Stimulated activated CD4-positive, alpha-beta T cell treated with anti-CD3 and anti-CD28 coated beads, TNF-alpha, amount 100 ng/mL, for 1 hour (primary cell): ENCODE results near the gene LPAR5.
"Not testable (repeated sequence)": the region's sequence is repeated elsewhere in the genome, so short reads cannot be mapped to it uniquely, and the experiment has no call there.

ENCODE experiments used
- DNase-seq, 3 donors: peaks; one replicate each; pipeline ENCODE4 v3.0.0-alpha.2; 2020; ENCODE audit warnings: low read depth in 3 of 3, low spot score in 1 of 3

Gene LPAR5

GRCh38 chr12:6607751-6608591 lies 27.8 kb downstream of the LPAR5 start:
- DNase-seq, result peak in 1 of 3 donors; percentile 40

- peak in 1 of 3 donors; percentile 47 for DNase-seq
Observed at GRCh38 chr12:6606331-6607131, 29.2 kb downstream of the LPAR5 start.

- DNase-seq, result peak in 1 of 3 donors; percentile 36
Observed at GRCh38 chr12:6605421-6606330, 30.1 kb downstream of the LPAR5 start.

GRCh38 chr12:6604259-6605029 lies 31.3 kb downstream of the LPAR5 start:
- DNase-seq, result no peak

GRCh38 chr12:6603095-6603567 lies 32.6 kb downstream of the LPAR5 start:
- no peak for DNase-seq

- DNase-seq, result no peak
Observed at GRCh38 chr12:6602526-6602925, 33.2 kb downstream of the LPAR5 start.

GRCh38 chr12:6595673-6596072 lies 40.1 kb downstream of the LPAR5 start:
- DNase-seq, result not testable (repeated sequence)

- DNase-seq, result no peak
Observed at GRCh38 chr12:6592087-6592486, 43.7 kb downstream of the LPAR5 start.

- DNase-seq, result not testable (repeated sequence)
Observed at GRCh38 chr12:6586569-6586968, 49.2 kb downstream of the LPAR5 start.

- DNase-seq, result no peak
Observed at GRCh38 chr12:6584293-6584692, 51.5 kb downstream of the LPAR5 start.

GRCh38 chr12:6582959-6583358 lies 52.8 kb downstream of the LPAR5 start:
- DNase-seq, result no peak

GRCh38 chr12:6582196-6582595 lies 53.6 kb downstream of the LPAR5 start:
- no peak for DNase-seq

GRCh38 chr12:6575648-6576047 lies 60.1 kb downstream of the LPAR5 start:
- no peak for DNase-seq

GRCh38 chr12:6574576-6575295 lies 61.0 kb downstream of the LPAR5 start:
- no peak for DNase-seq

- DNase-seq, result no peak
Observed at GRCh38 chr12:6573001-6573400, 62.8 kb downstream of the LPAR5 start.

GRCh38 chr12:6570264-6570887 lies 65.4 kb downstream of the LPAR5 start:
- peak in 1 of 3 donors; percentile 21 for DNase-seq

- no peak for DNase-seq
Observed at GRCh38 chr12:6569786-6570185, 66.0 kb downstream of the LPAR5 start.

- no peak for DNase-seq
Observed at GRCh38 chr12:6569312-6569711, 66.4 kb downstream of the LPAR5 start.
